GM12873 (cell line): ENCODE results near the gene TMEM248.
"Not testable (repeated sequence)": the region's sequence is repeated elsewhere in the genome, so short reads cannot be mapped to it uniquely, and the experiment has no call there.

Experiments
- TF ChIP-seq, protein P1 (sequence below): IDR thresholded peaks from 2 replicates; pipeline ENCODE4 v1.5.1; 2012; ENCODE audit warnings: low read depth, mild to moderate bottlenecking, moderate library complexity, low read length, control low read depth; ENCODE audit not compliant: insufficient read depth; ENCODE audit errors: missing control alignments

Gene TMEM248

DNA sequence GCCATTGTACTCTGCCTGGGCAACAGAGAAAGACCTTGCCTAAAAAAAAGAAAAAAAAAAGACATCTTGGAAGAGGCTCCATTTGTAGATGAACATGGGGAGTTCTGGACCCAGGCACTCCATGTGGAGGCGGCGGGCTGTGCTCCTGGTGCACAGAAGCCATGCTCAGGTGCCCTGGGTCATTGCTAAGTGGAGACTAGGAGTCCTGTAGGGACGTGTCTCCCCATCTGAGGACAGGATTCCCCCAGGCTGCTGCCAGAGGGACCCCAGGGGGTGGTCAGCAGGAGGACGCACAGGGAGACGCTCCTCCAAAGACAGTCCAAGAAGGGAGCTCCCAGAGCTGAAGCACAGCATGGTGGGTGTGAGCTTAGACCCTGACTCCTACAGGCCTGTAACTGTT, 40.1 kb downstream of the TMEM248 start:
- TF ChIP-seq, protein P1, sequence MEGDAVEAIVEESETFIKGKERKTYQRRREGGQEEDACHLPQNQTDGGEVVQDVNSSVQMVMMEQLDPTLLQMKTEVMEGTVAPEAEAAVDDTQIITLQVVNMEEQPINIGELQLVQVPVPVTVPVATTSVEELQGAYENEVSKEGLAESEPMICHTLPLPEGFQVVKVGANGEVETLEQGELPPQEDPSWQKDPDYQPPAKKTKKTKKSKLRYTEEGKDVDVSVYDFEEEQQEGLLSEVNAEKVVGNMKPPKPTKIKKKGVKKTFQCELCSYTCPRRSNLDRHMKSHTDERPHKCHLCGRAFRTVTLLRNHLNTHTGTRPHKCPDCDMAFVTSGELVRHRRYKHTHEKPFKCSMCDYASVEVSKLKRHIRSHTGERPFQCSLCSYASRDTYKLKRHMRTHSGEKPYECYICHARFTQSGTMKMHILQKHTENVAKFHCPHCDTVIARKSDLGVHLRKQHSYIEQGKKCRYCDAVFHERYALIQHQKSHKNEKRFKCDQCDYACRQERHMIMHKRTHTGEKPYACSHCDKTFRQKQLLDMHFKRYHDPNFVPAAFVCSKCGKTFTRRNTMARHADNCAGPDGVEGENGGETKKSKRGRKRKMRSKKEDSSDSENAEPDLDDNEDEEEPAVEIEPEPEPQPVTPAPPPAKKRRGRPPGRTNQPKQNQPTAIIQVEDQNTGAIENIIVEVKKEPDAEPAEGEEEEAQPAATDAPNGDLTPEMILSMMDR, result no peak

DNA sequence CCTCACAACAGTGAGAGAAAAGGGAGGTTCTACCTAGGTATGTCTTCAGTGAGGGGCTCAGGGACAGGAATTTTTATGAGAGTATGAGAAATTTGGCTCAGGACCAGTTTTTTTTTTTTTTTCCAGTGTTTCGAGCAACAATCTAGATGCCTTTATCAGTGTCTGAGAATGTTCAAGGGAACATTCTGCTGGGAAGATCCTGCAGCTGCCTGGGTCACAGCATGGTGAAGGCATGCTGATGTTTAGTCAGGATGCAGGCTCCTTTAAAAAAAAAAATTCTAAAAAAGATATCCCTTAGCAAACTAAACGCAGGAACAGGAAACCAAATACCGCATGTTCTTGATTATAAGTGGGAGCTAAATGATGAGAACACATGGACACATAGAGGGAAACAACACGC, 43.4 kb downstream of the TMEM248 start:
- TF ChIP-seq, protein P1, result no peak

DNA sequence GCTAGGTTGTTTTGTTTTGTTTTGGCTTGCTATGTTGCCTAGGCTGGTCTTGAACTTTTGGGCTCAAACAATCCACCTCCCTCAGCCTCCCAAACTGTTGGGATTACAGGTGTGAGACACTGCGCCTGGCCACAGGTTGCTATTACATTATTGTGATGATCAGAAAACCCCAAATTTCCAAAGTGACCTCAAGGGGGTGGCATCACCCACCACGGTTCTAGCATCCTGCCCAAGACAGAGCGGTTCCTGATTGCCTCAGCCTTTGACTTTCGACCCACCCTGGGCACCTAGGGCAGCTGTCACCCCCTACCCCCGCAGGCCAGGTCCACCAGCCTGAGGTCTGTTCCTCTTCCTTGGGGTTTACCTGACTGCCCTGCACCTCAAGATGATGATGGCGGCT, 46.0 kb downstream of the TMEM248 start:
- TF ChIP-seq, protein P1, result peak; percentile 7

DNA sequence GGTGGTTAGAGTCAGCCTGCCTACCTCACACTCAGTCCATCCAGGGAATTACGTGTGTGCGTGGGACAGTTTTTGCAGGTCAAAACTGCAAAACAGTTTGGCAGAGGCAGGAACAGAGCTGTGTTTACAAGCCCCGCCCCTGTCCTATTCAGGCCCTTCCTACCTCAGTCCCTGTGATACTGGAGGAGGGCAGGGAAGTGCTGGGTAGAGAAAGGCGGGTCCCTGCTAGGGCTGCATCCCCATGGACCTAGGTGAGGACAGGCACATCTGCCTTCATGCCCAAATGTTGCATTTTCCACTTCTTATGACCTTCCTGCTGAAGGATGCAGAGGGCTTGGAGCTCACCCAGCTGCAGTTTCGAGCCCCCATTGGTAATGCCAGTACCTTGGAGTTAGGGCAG, 49.3 kb downstream of the TMEM248 start:
- TF ChIP-seq, protein P1, result no peak

DNA sequence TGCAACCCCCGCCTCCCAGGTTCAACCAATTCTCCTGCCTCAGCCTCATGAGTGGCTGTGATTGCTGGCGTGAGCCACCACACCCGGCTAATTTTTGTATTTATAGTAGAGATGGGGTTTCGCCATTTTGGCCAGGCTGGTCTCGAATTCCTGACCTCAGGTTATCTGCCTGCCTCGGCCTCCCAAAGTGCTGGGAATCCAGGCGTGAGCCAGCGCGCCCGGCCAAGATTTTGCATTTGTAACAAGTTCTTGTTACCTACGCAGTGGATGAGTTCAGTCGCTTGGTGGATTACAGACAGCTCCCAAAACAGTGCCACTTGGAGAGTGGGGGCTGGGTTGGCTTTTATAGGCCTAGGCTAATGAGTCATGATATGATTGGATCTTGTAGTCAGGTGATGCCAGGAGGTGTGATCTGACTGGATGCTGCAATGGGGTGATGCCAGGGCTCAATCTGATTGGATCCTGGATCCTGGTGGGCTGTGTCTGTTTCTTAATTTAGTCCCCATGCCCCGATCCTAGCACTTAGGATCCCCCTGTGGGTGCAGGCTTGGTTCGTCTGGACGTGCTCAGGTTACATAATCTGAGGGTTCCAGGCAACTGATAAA, 54.1 kb downstream of the TMEM248 start:
- TF ChIP-seq, protein P1, result no peak

DNA sequence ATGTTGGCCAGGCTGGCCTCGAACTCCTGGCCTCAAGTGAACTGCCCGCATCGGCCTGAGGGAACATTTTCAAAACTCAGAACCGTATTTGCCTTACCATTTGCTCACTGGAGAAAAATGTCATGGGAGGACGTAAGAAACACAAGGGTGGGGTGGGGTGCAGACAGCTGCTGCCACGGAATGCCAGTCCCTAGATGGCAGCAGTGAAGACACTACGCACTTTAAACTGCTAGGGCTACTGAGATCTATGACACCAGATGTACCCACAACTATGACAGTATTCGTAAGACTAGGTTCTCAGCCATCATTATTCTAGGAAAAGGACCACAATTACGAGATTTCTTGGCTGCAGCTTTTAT, 73.6 kb downstream of the TMEM248 start:
- TF ChIP-seq, protein P1, result peak; percentile 36

DNA sequence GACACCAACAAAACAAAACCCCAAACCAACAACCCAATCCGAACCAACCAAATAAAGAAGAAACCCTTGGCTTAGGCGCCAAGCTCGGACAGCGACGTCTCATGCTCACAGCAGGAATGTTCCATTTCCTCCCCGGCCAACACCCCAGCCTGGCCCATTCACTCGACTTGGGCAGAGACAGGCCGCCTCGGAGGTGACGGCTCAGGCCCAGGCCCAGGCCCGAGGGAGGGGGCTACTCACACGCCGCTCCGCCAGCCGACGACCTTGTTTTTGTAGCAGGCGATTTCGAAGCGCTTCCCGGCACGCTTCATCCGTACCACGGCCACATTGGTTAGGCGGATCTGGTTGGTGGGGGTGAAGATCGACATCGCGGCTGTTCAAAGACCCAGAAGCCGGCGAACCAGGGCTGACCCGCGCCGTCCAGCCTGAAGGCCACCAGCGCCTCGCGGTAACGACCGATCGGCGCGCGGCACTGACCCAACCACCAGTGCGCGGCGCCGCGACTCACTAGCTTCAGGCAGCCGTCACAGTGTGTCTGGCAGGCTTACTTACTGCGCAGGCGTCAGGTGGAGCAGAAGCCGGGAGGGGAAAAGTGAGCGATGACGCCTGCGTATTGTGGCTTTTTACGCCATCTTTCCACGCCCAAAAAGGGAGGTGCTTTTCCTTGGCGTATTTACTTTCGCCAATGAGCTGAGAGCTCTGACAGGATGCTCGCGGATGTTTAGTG, 74.2 kb downstream of the TMEM248 start, which contains the start of gene SBDS:
Gene SBDS, minus strand, starts transcription at position 537 of the 727 bp plus-strand sequence. Its CDS starts 169 bp downstream, at position 368.
- TF ChIP-seq, protein P1, result not testable (repeated sequence)
